ENCODE measurements around the gene ELFN1.

Gene ELFN1

DNA sequence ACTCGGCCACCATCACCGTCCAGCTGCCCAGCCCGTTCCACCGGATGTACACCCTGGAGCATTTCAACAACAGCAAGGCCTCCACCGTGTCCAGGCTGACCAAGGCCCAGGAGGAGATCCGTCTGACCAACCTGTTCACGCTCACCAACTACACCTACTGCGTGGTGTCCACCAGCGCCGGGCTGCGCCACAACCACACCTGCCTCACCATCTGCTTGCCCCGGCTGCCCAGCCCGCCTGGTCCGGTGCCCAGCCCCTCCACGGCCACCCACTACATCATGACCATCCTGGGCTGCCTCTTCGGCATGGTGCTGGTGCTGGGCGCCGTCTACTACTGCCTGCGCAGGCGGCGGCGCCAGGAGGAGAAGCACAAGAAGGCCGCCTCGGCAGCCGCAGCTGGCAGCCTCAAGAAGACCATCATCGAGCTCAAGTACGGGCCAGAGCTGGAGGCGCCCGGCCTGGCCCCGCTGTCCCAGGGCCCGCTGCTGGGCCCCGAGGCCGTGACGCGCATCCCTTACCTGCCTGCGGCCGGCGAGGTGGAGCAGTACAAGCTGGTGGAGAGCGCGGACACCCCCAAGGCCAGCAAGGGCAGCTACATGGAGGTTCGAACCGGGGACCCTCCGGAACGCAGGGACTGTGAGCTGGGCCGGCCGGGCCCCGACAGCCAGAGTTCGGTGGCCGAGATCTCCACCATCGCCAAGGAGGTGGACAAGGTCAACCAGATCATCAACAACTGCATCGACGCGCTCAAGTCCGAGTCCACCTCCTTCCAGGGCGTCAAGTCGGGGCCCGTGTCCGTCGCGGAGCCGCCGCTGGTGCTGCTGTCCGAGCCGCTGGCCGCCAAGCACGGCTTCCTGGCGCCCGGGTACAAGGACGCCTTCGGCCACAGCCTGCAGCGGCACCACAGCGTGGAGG is 75.8 kb downstream of the ELFN1 start:
- DNase-seq, result no peak

DNA sequence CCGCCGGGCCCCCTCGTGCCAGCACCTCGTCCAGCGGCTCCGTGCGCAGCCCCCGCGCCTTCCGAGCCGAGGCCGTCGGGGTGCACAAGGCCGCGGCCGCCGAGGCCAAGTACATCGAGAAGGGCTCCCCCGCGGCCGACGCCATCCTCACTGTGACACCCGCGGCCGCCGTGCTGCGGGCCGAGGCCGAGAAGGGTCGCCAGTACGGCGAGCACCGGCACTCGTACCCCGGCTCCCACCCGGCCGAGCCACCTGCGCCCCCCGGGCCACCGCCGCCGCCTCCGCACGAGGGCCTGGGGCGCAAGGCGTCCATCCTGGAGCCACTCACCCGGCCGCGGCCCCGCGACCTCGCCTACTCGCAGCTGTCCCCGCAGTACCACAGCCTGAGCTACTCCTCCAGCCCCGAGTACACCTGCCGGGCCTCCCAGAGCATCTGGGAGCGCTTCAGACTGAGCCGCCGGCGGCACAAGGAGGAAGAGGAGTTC is 76.5 kb downstream of the ELFN1 start:
- DNase-seq, result no peak

- no peak for DNase-seq
These were observed 77.1 kb downstream of the ELFN1 start for GRCh38 chr7:1747004-1747801.

GRCh38 chr7:1748076-1748838 is 78.2 kb downstream of the ELFN1 start:
- no peak for DNase-seq

- DNase-seq, result no peak
These were observed 78.7 kb downstream of the ELFN1 start for GRCh38 chr7:1748839-1749173.

- no peak for DNase-seq
These were observed 79.3 kb downstream of the ELFN1 start for GRCh38 chr7:1749351-1749863.

DNA sequence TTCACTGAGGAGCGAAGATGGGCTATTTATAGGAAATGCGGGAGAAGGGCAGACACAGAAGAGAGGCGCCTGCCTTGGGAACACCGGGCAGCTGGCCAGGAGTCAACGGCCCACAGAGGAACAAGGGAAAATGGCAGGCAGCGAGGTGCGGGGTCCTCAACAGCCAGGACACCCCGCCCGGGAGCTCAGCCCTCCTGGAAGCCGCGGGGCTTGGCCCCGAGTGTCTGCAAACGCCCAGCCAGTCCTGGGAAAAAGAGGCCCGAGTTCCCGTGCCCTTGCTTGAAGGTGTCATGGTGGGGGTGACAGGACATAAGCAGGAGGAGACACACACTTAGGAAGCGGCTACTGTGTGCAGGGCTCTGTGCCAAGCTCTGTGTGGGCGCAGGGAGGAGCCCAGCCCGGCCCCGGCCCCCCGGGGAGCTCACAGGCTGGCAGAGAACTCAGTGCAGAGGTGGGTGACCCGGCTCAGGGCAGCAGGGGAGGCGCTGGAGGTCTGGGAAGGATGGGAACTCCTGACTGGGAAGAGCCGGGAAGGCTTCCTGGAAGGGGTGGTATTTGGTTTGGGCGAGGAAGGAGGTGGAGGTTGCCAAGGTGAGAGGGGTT is 79.9 kb downstream of the ELFN1 start:
- no peak for DNase-seq

- no peak for DNase-seq
These were observed 80.5 kb downstream of the ELFN1 start for GRCh38 chr7:1750541-1751021.

- no peak for DNase-seq
These were observed 82.0 kb downstream of the ELFN1 start for GRCh38 chr7:1752111-1752510.

DNA sequence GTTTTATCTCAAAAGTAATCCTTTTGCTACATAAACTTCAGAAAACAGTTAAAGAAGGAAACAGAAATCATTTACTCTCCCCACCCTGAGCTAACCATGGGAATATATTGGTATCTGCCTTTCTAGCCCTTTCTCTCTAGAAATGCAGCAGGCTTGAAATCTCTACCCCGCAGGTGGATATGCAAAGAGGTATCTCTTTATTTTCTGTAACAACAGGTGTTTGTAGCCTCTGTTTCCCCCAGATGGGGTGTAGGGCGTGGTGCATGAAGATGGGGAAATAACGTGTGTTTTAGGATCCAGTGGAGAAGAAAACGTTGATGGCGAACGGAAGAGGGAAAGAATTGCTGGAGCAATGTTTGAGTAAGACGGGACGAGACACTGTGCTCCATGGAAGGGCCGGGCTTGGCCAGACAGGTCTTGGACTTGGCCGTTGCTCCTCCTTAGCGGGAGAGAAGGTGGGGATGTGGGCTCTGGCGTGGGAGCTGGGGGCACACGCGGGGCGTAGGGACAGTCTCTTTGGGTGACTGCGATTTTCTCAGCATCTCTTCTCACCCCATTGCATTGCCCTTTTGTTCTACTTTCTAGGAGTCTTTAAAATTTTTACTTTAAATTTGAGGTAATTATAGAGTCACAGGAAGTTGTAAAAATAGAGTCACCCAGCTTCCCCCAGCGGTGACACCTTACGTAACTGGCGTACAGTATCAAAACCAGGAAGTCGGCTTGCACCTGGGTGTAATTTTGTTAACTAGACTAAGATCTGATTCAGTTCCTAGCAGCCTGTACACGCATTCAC is 82.9 kb downstream of the ELFN1 start:
- peak; percentile 5 for DNase-seq

DNA sequence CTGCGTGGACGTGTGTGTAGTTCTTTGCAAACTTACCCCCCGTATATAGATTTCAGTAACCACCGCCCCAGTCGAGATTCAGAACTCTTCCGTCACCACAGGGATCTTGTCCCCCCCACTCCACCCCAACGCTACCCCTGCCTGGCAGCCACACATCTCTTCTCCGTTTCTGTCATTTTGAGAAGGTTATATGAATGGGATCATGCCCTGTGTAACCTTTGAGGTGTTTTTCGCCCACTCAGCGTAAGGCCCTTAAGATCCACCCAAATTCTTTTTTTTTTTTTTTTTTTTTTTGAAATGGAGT is 83.4 kb downstream of the ELFN1 start:
- no peak for DNase-seq

- DNase-seq, result no peak
These were observed 84.3 kb downstream of the ELFN1 start for GRCh38 chr7:1754345-1754908.

- DNase-seq, result no peak
These were observed 85.9 kb downstream of the ELFN1 start for GRCh38 chr7:1755783-1756625.

- no peak for DNase-seq
These were observed 87.5 kb downstream of the ELFN1 start for GRCh38 chr7:1757601-1758000.

DNA sequence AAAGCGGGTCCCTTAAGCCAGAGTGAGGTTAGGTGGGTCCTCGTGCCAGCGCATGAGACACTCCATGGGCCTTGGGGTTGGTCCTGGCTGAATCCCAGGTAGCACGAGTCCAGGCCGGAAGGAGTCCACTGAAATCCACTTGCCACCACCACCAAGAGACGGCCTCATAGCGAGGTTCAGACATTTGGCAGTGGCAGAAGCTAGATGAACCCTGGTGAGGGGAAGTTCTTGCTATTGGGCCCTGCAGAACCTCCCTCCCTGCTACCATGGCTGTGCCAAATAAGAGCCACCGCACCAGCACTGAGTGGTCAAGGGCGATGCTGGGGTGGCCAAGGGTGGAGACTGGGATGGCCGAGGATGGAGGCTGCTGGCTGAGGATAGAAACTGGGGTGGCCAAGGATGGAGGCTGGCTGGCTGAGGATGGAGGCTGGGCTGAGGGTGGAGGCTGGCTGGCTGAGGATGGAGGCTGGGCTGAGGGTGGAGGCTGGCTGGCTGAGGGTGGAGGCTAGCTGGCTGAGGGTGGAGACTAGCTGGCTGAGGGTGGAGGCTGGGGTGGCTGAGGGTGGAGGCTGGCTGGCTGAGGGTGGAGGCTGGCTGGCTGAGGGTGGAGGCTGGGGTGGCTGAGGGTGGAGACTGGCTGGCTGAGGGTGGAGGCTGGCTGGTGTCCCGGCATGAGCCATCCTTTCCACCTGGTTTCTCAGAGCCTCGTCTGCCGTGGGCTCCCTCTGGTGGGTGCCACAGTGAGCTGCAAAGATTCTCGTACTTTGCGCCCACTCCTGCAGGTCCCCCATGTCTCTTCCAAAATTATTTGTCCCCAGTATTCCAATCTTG is 88.2 kb downstream of the ELFN1 start:
- DNase-seq, result peak; percentile 10

GRCh38 chr7:1758859-1759521 is 88.9 kb downstream of the ELFN1 start:
- no peak for DNase-seq

- DNase-seq, result no peak
These were observed 91.0 kb downstream of the ELFN1 start for GRCh38 chr7:1761097-1761496.

- DNase-seq, result no peak
These were observed 91.7 kb downstream of the ELFN1 start for GRCh38 chr7:1761774-1762173.
